ENCODE data around the gene FIBP. TPM values are rescaled to one million over a fixed set of nuclear protein-coding genes. Genes with fewer than 3 reads are reported as not detected.

Gene FIBP
- total and polyA plus RNA-seq, 2 donors (not counting 3 experiments of a cell fraction or from before 2014, with no cell fraction given), result 105 to 162 TPM

DNA sequence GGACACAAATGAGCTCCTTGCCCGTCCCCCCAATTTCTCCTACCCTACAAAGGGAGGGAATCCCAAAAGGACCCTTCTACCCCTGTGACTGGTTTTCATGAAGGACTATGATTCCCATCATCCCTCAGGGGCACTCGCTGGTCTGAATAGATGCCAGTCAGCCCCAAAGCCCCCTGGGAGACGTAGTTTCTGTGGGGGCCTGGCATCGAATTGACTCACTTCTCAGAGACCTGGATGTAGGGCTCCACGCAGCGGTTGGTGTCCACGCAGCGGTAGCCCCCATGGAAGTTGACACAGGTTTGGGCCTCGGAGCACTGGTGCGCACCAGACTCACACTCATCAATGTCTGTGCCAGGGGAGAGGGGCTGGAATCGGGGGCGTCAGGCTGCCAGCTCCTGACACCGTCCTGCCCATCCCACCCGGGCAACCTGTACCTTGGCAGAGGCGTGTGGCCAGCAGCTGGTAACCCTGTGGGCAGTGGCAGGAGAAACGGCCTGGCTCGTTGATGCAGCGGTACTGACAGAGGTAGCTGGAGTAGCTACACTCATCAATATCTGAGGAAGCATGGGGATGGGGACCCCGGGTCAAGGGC is 20.1 kb downstream of the FIBP start:
- Histone ChIP-seq H3K9me3 (replicated peaks; ENCODE audit: control insufficient read depth, insufficient read depth, low read length) (no peaks in the 10 kb centered on the region), H4K20me1 (replicated peaks; ENCODE audit: control insufficient read depth, extremely low read depth, insufficient read depth, low read length) (no peaks in the 10 kb centered on the region), H2AFZ (ENCODE audit: low read depth, low read length) (no peak overlapping the region), H3K79me2 (ENCODE audit: control insufficient read depth, insufficient read depth, low read length) (peaks cover 10% of the 10 kb centered on the region), H3K9me1 (replicated peaks; ENCODE audit: control insufficient read depth, extremely low read depth, insufficient read depth, low read length) (no peaks in the 10 kb centered on the region), H3K4me2 (ENCODE audit: insufficient read depth, low read length) (no peak overlapping the region), H3K36me3 (ENCODE audit: control insufficient read depth in 2 of 2, extremely low read depth in 1 of 2, insufficient read depth in 2 of 2, low read length in 2 of 2) (peaks cover 6 to 44% of the 10 kb centered on the region in 2 experiments), H3K4me3 (replicated peaks in 1 of 3; ENCODE audit: insufficient read depth in 1 of 3, low read depth in 1 of 3, low read length in 3 of 3) (no peak overlapping the region), H3K9ac (replicated peaks; ENCODE audit: extremely low read depth, insufficient read depth, low read length) (no peak overlapping the region), H3K4me1 (ENCODE audit: control insufficient read depth, extremely low read depth, insufficient read depth, low read length) (peaks cover 16% of the 10 kb centered on the region), H3K27ac (ENCODE audit: insufficient read depth, low read depth, low read length) (no peak overlapping the region), H3K27me3 (ENCODE audit: control insufficient read depth in 2 of 2, insufficient read depth in 2 of 2, low read length in 2 of 2) (no peaks in the 10 kb centered on the region)
- TF ChIP-seq POLR2A (IDR thresholded peaks at IDR 0.05; ENCODE audit: low read depth, low read length) (no peak), POLR2AphosphoS5 (IDR thresholded peaks at IDR 0.05; ENCODE audit: insufficient read depth, low read depth, low read length) (peak; percentile 30)
- FAIRE-seq (no peak), DNase-seq (ENCODE audit: low read depth, low spot score) (no peak)
- BruUV-seq (replicated peaks), result TSS peak; percentile 2
- intact Hi-C loops (cut with micrococcal nuclease), result no loop called here
- dilution Hi-C loops (cut with MboI; ENCODE audit: extremely low pct_ligation_motif_present, low sequenced_read_pairs), result no loop called here
- CTCF ChIA-PET, result interaction anchor here (2.8 to 7.1 kb wide), 2 partner anchors 8 to 17 kb away, joined by 16 to 73 read pairs; partner anchors contain the start of genes CFL1 and MUS81
- POLR2A ChIA-PET, result no interaction called here

DNA sequence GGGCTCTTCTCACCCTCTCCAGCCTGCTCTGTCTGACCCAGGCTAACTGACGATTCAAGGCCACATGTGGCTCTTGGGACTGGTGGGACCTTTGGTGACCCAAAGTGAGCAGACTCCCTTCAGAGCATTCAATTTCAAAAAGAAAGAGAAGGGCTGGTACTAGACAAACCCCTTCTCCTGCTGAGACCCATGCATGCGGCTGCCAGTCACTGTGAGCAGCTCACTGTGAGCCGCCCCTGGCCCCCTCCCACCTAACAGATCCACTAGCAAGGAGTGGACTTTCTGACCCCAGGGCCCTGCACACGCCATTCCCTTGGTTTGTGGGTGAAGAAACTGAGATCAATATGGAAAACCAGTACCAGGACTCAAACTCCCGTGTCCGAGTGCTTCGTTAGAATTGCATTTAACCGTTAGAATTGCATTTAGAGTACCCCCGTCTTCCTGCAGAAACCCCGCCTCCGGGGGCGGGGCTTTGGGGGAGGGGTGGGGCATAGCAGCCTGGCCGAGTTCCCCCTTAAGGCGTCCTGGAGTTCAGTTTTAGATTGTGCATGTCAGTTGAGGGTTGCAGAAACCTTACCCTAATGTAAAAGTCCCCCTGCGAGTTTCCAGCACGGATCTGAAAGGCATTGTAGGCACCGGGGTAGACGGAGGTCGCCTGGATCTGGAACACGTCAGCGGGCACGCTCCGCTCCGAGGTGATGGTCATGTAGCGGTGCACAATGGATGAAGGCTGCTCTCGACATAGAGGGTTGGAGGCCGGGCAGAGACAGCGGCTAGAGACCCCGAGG is 20.8 kb downstream of the FIBP start:
- H3K4me3 ChIP-seq (replicated peaks in 1 of 3; ENCODE audit: insufficient read depth in 1 of 3, low read depth in 1 of 3, low read length in 3 of 3), result no peak overlapping the region
- H3K36me3 ChIP-seq (ENCODE audit: control insufficient read depth in 2 of 2, extremely low read depth in 1 of 2, insufficient read depth in 2 of 2, low read length in 2 of 2), result peaks cover 9 to 50% of the 10 kb centered on the region in 2 experiments
- FAIRE-seq (no peak), DNase-seq (ENCODE audit: low read depth, low spot score) (no peak)
- no peak overlapping the region for H3K4me2 ChIP-seq (ENCODE audit: insufficient read depth, low read length)
- no peaks in the 10 kb centered on the region for H3K9me3 ChIP-seq (replicated peaks; ENCODE audit: control insufficient read depth, insufficient read depth, low read length)
- no peak overlapping the region for H3K9ac ChIP-seq (replicated peaks; ENCODE audit: extremely low read depth, insufficient read depth, low read length)
- H2AFZ ChIP-seq (ENCODE audit: low read depth, low read length), result no peak overlapping the region
- H3K9me1 ChIP-seq (replicated peaks; ENCODE audit: control insufficient read depth, extremely low read depth, insufficient read depth, low read length), result no peaks in the 10 kb centered on the region
- no peaks in the 10 kb centered on the region for H3K27me3 ChIP-seq (ENCODE audit: control insufficient read depth in 2 of 2, insufficient read depth in 2 of 2, low read length in 2 of 2)
- BruUV-seq (replicated peaks), result no TSS peak
- ChIA-PET POLR2A (no interaction called here), CTCF (interaction anchor here (2.2 to 7.1 kb wide), 4 partner anchors 7 to 20 kb away, joined by 8 to 73 read pairs (median 12); partner anchors contain the start of genes CFL1, FIBP and MUS81)
- TF ChIP-seq MAX (IDR thresholded peaks at IDR 0.05; ENCODE audit: insufficient read depth, insufficient read length) (no peak), FOS (IDR thresholded peaks at IDR 0.05; ENCODE audit: borderline replicate concordance, insufficient read depth, low read length) (no peak), POLR2AphosphoS5 (IDR thresholded peaks at IDR 0.05; ENCODE audit: insufficient read depth, low read depth, low read length) (no peak), GATA2 (IDR thresholded peaks at IDR 0.05; ENCODE audit: insufficient read depth, insufficient read length, low read depth, low read length) (no peak), CTCF (IDR thresholded peaks at IDR 0.05; ENCODE audit: extremely low read depth in 1 of 2, insufficient read depth in 1 of 2, low read depth in 1 of 2, low read length in 2 of 2) (no peak), EZH2 (IDR thresholded peaks at IDR 0.05; ENCODE audit: borderline replicate concordance, low read depth, low read length, severe bottlenecking) (no peak), POLR2A (IDR thresholded peaks at IDR 0.05; ENCODE audit: low read depth, low read length) (no peak), JUN (IDR thresholded peaks at IDR 0.05; ENCODE audit: borderline replicate concordance, insufficient read depth, insufficient read length, low read depth) (no peak), MYC (IDR thresholded peaks at IDR 0.05; ENCODE audit: low read depth, low read length) (no peak)
- H3K79me2 ChIP-seq (ENCODE audit: control insufficient read depth, insufficient read depth, low read length), result peaks cover 17% of the 10 kb centered on the region
- dilution Hi-C loops (cut with MboI; ENCODE audit: extremely low pct_ligation_motif_present, low sequenced_read_pairs) (no loop called here), intact Hi-C loops (cut with micrococcal nuclease) (no loop called here)
- H3K4me1 ChIP-seq (ENCODE audit: control insufficient read depth, extremely low read depth, insufficient read depth, low read length), result peaks cover 14% of the 10 kb centered on the region
- no peaks in the 10 kb centered on the region for H4K20me1 ChIP-seq (replicated peaks; ENCODE audit: control insufficient read depth, extremely low read depth, insufficient read depth, low read length)
- H3K27ac ChIP-seq (ENCODE audit: insufficient read depth, low read depth, low read length), result no peak overlapping the region
